ENCODE measurements around the gene NOVA1. TPM values are rescaled to one million over a fixed set of nuclear protein-coding genes. Genes with fewer than 3 reads are reported as not detected.

The NOVA1 gene
- total RNA-seq, 1 experiment from 2014 or later = not detected

DNA sequence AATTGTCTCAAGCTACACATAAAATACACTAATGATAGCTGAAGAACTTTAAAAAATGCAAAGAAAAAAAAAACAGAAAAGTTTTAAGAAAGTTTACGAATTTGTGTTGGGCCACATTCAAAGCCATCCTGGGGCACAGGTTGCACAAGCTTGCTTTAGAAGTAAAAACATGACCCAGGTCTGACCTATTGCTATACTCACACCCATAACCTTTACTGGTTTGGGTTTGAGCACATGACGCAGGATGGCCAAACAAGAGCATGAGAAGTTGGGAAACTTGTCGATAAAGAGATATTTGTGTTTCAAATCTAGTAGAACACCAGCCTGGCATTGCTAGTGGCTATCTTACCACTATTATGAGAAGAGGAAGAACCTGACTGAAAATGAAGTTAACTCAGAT is 143.7 kb downstream of the NOVA1 start:
- POLR2A ChIA-PET = no interaction called here
- no peak overlapping the region for H3K27ac ChIP-seq (ENCODE audit: low read depth, low read length)
- no peaks in the 10 kb centered on the region for H3K9me2 ChIP-seq (ENCODE audit: insufficient read depth)
- intact Hi-C loops (cut with micrococcal nuclease) = no loop called here
- no TSS peak for BruUV-seq (replicated peaks)
- H3K4me1 ChIP-seq (ENCODE audit: control insufficient read depth in 1 of 2, insufficient read depth in 2 of 2, low read length in 2 of 2) = no peaks in the 10 kb centered on the region
- H2AFZ ChIP-seq (ENCODE audit: low read depth, low read length, poor library complexity, severe bottlenecking) = no peak overlapping the region
- no peak for DNase-seq (ENCODE audit: low read depth, low spot score)
- ATAC-seq = no peak
- no peak overlapping the region for H3K4me3 ChIP-seq (replicated peaks in 1 of 2; ENCODE audit: low read depth in 1 of 2, low read length in 2 of 2)
- H3K36me3 ChIP-seq (ENCODE audit: control insufficient read depth in 1 of 2, insufficient read depth in 2 of 2, low read length in 2 of 2) = no peaks in the 10 kb centered on the region
- RAD21 ChIA-PET (ENCODE audit: low non-redundant PET in 1 of 2, low total read pairs in 2 of 2, uncharacterized antibody in 2 of 2, unreplicated experiment in 2 of 2) = no interaction called here
- H3K9me3 ChIP-seq (ENCODE audit: control insufficient read depth in 1 of 2, insufficient read depth in 1 of 2, low read depth in 1 of 2, low read length in 2 of 2) = peaks cover 15 to 19% of the 10 kb centered on the region in 2 experiments; a peak in 3 of 4 replicates
- H3K4me2 ChIP-seq (ENCODE audit: low read length) = no peak overlapping the region
- no peak for TF ChIP-seq ZBTB33 (IDR thresholded peaks at IDR 0.05; ENCODE audit: extremely low read depth, insufficient replicate concordance, low read length)
- no peak for TF ChIP-seq SP1 (IDR thresholded peaks at IDR 0.05; ENCODE audit: low read depth)
- TF ChIP-seq SRF (IDR thresholded peaks at IDR 0.05; ENCODE audit: low read depth) = no peak
- no peak for TF ChIP-seq CBX3 (IDR thresholded peaks at IDR 0.05; ENCODE audit: low read depth)
- TF ChIP-seq, protein P1, sequence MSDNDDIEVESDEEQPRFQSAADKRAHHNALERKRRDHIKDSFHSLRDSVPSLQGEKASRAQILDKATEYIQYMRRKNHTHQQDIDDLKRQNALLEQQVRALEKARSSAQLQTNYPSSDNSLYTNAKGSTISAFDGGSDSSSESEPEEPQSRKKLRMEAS (IDR thresholded peaks at IDR 0.05) = no peak
- no peak for TF ChIP-seq POLR2A (IDR thresholded peaks at IDR 0.05; ENCODE audit: borderline replicate concordance, extremely low read depth, insufficient read depth, insufficient read length)
- TF ChIP-seq, protein P2, sequence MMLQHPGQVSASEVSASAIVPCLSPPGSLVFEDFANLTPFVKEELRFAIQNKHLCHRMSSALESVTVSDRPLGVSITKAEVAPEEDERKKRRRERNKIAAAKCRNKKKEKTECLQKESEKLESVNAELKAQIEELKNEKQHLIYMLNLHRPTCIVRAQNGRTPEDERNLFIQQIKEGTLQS (IDR thresholded peaks at IDR 0.05) = no peak
- TF ChIP-seq ZNF274 (IDR thresholded peaks at IDR 0.05; ENCODE audit: low read depth, low read length) = no peak
- no peak for TF ChIP-seq TCF7L2 (IDR thresholded peaks at IDR 0.05; ENCODE audit: borderline replicate concordance, extremely low read depth, insufficient read depth, insufficient read length)
- TF ChIP-seq, protein P3, sequence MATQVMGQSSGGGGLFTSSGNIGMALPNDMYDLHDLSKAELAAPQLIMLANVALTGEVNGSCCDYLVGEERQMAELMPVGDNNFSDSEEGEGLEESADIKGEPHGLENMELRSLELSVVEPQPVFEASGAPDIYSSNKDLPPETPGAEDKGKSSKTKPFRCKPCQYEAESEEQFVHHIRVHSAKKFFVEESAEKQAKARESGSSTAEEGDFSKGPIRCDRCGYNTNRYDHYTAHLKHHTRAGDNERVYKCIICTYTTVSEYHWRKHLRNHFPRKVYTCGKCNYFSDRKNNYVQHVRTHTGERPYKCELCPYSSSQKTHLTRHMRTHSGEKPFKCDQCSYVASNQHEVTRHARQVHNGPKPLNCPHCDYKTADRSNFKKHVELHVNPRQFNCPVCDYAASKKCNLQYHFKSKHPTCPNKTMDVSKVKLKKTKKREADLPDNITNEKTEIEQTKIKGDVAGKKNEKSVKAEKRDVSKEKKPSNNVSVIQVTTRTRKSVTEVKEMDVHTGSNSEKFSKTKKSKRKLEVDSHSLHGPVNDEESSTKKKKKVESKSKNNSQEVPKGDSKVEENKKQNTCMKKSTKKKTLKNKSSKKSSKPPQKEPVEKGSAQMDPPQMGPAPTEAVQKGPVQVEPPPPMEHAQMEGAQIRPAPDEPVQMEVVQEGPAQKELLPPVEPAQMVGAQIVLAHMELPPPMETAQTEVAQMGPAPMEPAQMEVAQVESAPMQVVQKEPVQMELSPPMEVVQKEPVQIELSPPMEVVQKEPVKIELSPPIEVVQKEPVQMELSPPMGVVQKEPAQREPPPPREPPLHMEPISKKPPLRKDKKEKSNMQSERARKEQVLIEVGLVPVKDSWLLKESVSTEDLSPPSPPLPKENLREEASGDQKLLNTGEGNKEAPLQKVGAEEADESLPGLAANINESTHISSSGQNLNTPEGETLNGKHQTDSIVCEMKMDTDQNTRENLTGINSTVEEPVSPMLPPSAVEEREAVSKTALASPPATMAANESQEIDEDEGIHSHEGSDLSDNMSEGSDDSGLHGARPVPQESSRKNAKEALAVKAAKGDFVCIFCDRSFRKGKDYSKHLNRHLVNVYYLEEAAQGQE (IDR thresholded peaks at IDR 0.05; ENCODE audit: low read depth) = no peak
- TF ChIP-seq SIN3A (IDR thresholded peaks at IDR 0.05; ENCODE audit: low read depth) = no peak
- TF ChIP-seq CTCF (IDR thresholded peaks at IDR 0.05 in 2 of 3, conservative IDR thresholded peaks at IDR 0.05 in 1 of 3; ENCODE audit: borderline replicate concordance in 1 of 3, insufficient read depth in 1 of 3, low read depth in 2 of 3, low read length in 2 of 3) = no peak
- no peak for TF ChIP-seq EZH2phosphoT487 (IDR thresholded peaks at IDR 0.05; ENCODE audit: borderline replicate concordance)
- no peak for TF ChIP-seq ELF1 (IDR thresholded peaks at IDR 0.05; ENCODE audit: borderline replicate concordance, low read depth)
- TF ChIP-seq JUND (IDR thresholded peaks at IDR 0.05) = no peak
- TF ChIP-seq POLR2AphosphoS5 (IDR thresholded peaks at IDR 0.05; ENCODE audit: low read depth, low read length) = no peak
- TF ChIP-seq YY1 (IDR thresholded peaks at IDR 0.05; ENCODE audit: extremely low read depth, insufficient replicate concordance, low read depth, low read length) = no peak
- no peak for TF ChIP-seq EGR1 (IDR thresholded peaks at IDR 0.05; ENCODE audit: low read depth)
- no peak for TF ChIP-seq CEBPB (IDR thresholded peaks at IDR 0.05; ENCODE audit: low read depth)
- no peak for TF ChIP-seq FOSL1 (IDR thresholded peaks at IDR 0.05; ENCODE audit: low read depth)
- H3K9ac ChIP-seq (ENCODE audit: low read length) = no peak overlapping the region
- H3K79me2 ChIP-seq (ENCODE audit: insufficient read depth, low read length) = no peaks in the 10 kb centered on the region
- H4K20me1 ChIP-seq (ENCODE audit: insufficient read depth) = no peaks in the 10 kb centered on the region
- no peaks in the 10 kb centered on the region for H3K27me3 ChIP-seq (ENCODE audit: insufficient read depth, low read length)
- CTCF ChIA-PET = no interaction called here

All from HCT116 (cell line).